ENCODE measurements around the gene MEI1. TPM values are rescaled to one million over a fixed set of nuclear protein-coding genes. Genes with fewer than 3 reads are reported as not detected.

The MEI1 gene
- total RNA-seq, 1 experiment from 2014 or later = 0.20 TPM

DNA sequence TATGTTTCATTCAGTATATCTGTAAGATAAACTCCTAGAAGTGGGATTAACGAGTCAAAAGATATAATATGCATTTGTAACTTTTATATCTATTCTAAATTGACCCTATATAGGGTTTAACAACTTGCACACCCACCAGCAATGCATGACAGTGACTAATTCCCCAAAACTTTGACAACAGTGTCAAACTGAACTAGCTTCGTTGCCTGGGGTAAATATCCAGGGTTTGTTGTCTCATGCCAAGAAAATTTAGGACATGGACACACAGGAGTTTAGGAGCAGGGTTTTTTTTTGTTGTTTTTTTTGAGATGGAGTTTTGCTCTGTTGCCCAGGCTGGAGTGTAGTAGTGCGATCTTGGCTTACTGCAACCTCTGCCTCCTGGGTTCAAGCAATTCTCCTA, 15.7 kb upstream of the MEI1 start:
- no peaks in the 10 kb centered on the region for H3K27me3 Mint-ChIP-seq (ENCODE audit: low read depth)
- WGBS (ENCODE audit: extremely low coverage, insufficient read length, low lambda C conversion rate) = no CpG with 5 or more reads among the region's 3 CpGs

More for the DNA sequence above, 15.7 kb upstream of the MEI1 start:
- H4K91ac ChIP-seq (ENCODE audit: insufficient read length, low read depth, low read length) = no peak overlapping the region
- H3K79me1 ChIP-seq (ENCODE audit: insufficient read depth, low read depth, low read length, poor library complexity, severe bottlenecking) = no peaks in the 10 kb centered on the region
- no peak overlapping the region for H2BK15ac ChIP-seq (ENCODE audit: low read depth, low read length)
- H3K23me2 ChIP-seq (ENCODE audit: insufficient read length, low read depth, low read length, poor library complexity, severe bottlenecking) = peaks cover 18% of the 10 kb centered on the region
- TF ChIP-seq, protein P1, sequence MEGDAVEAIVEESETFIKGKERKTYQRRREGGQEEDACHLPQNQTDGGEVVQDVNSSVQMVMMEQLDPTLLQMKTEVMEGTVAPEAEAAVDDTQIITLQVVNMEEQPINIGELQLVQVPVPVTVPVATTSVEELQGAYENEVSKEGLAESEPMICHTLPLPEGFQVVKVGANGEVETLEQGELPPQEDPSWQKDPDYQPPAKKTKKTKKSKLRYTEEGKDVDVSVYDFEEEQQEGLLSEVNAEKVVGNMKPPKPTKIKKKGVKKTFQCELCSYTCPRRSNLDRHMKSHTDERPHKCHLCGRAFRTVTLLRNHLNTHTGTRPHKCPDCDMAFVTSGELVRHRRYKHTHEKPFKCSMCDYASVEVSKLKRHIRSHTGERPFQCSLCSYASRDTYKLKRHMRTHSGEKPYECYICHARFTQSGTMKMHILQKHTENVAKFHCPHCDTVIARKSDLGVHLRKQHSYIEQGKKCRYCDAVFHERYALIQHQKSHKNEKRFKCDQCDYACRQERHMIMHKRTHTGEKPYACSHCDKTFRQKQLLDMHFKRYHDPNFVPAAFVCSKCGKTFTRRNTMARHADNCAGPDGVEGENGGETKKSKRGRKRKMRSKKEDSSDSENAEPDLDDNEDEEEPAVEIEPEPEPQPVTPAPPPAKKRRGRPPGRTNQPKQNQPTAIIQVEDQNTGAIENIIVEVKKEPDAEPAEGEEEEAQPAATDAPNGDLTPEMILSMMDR (conservative IDR thresholded peaks at IDR 0.05) = no peak
- H3K27me3 ChIP-seq (ENCODE audit: insufficient read depth, low read length) = no peaks in the 10 kb centered on the region
- no peak overlapping the region for H2BK5ac ChIP-seq (ENCODE audit: insufficient read length, low read length)
- no peak overlapping the region for H2BK12ac ChIP-seq (ENCODE audit: insufficient read length, low read depth, low read length)
- no peak overlapping the region for H3K27ac Mint-ChIP-seq
- H3K9me3 ChIP-seq (ENCODE audit: control insufficient read depth, low read depth, low read length) = no peaks in the 10 kb centered on the region
- no peak overlapping the region for H3K27ac ChIP-seq (ENCODE audit: insufficient read length, low read depth, low read length)
- H3K36me3 Mint-ChIP-seq (ENCODE audit: insufficient read depth in 1 of 3, low read depth in 3 of 3) = peaks cover 18 to 26% (median 20%) of the 10 kb centered on the region in 3 experiments; a peak in 6 of 7 replicates
- H4K8ac ChIP-seq (replicated peaks; ENCODE audit: insufficient read length, low read depth, low read length) = no peak overlapping the region
- no peak overlapping the region for H2BK20ac ChIP-seq (ENCODE audit: low read depth, low read length, poor library complexity, severe bottlenecking)
- no peak overlapping the region for H3K9ac ChIP-seq (ENCODE audit: extremely low read depth, insufficient read length, low read length)
- peaks cover 28% of the 10 kb centered on the region; the same call in 1 of the 2 replicates for H3K79me2 ChIP-seq (ENCODE audit: insufficient read depth, low read length)
- H3K4ac ChIP-seq (ENCODE audit: low read depth, low read length) = no peak overlapping the region
- no peaks in the 10 kb centered on the region for H4K20me1 ChIP-seq (ENCODE audit: control insufficient read depth, insufficient read depth, insufficient read length)
- H4K5ac ChIP-seq (ENCODE audit: insufficient read length, low read depth, low read length) = no peak overlapping the region
- no peak overlapping the region for H3K4me2 ChIP-seq (ENCODE audit: insufficient read depth, insufficient read length, low read length)
- no peaks in the 10 kb centered on the region for H3K4me1 ChIP-seq (ENCODE audit: insufficient read depth, low read length)
- peaks cover 9 to 10% of the 10 kb centered on the region in 2 experiments for H3K4me1 Mint-ChIP-seq
- no peak overlapping the region for H3T11ph ChIP-seq (ENCODE audit: low read length)
- no peak overlapping the region for H2AK5ac ChIP-seq (ENCODE audit: insufficient read length, low read length)
- H3K56ac ChIP-seq (ENCODE audit: insufficient read length, low read depth, low read length) = no peak overlapping the region
- H2BK120ac ChIP-seq (ENCODE audit: low read depth, low read length, poor library complexity, severe bottlenecking) = no peak overlapping the region
- H2AFZ ChIP-seq (ENCODE audit: low read length) = no peak overlapping the region
- H3K4me3 Mint-ChIP-seq = no peak overlapping the region; a peak in 1 of 5 replicates
- no peaks in the 10 kb centered on the region for H3K9me3 Mint-ChIP-seq
- no peak overlapping the region for H3K18ac ChIP-seq (ENCODE audit: insufficient read length, low read depth, low read length)
- H3K14ac ChIP-seq (ENCODE audit: insufficient read depth, low read length) = no peak overlapping the region
- no peak overlapping the region for H3K23ac ChIP-seq (ENCODE audit: insufficient read length, low read depth, low read length)
- no peak for DNase-seq

Data from H9 (cell line).